Ovary (tissue), 3 donors: ENCODE measurements around the gene APOD.
"Not testable (repeated sequence)": the region's sequence is repeated elsewhere in the genome, so short reads cannot be mapped to it uniquely, and the experiment has no call there.

Experiments used
- EP300 ChIP-seq: sonication (generic); formaldehyde crosslinking; IDR thresholded peaks from one replicate; pipeline ENCODE4 v1.6.1; 2017; ENCODE audit warnings: antibody characterized with exemption
- POLR2A ChIP-seq: fragments of 450-650 bp; IDR thresholded peaks from one replicate; pipeline ENCODE4 v1.6.1; 2017; ENCODE audit warnings: antibody characterized with exemption, mild to moderate bottlenecking, moderate library complexity
- TF ChIP-seq, protein P1 (sequence below), 3 donors: fragments of 450-650 bp in 2 of 3; fragments of 200-600 bp in 1 of 3; IDR thresholded peaks; one replicate each; pipeline versions ENCODE4 v1.5.1 to v1.8.0; 2016 to 2022; ENCODE audit warnings: antibody characterized with exemption in 3 of 3, mild to moderate bottlenecking in 1 of 3
- donor health status: DM: no; HTN: no; CAD: no.

DNA sequence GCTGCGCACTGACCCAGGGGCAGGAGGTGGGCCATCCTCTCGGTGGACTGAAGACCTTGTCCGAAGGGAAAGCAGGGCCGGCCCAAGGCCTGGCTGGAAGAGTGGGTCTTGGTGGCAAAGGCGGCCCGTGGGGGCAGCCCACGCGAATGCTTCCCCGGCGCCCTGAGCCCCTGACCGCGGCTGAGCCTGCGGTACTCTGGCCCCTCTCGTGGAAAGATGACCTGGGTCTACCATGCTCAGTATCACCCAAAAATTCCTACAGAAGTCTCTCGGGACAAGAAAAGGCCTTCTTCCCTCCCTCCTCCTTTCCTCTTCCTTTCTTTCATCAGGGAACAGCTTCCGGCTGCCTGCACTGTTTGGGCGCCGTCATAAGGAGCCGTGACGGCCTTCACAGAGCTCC, 48.3 kb upstream of the APOD start:
- TF ChIP-seq POLR2A, EP300: not testable (repeated sequence)
- TF ChIP-seq, protein P1, sequence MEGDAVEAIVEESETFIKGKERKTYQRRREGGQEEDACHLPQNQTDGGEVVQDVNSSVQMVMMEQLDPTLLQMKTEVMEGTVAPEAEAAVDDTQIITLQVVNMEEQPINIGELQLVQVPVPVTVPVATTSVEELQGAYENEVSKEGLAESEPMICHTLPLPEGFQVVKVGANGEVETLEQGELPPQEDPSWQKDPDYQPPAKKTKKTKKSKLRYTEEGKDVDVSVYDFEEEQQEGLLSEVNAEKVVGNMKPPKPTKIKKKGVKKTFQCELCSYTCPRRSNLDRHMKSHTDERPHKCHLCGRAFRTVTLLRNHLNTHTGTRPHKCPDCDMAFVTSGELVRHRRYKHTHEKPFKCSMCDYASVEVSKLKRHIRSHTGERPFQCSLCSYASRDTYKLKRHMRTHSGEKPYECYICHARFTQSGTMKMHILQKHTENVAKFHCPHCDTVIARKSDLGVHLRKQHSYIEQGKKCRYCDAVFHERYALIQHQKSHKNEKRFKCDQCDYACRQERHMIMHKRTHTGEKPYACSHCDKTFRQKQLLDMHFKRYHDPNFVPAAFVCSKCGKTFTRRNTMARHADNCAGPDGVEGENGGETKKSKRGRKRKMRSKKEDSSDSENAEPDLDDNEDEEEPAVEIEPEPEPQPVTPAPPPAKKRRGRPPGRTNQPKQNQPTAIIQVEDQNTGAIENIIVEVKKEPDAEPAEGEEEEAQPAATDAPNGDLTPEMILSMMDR (IDR thresholded peaks at IDR 0.05) = not testable (repeated sequence)
